Central memory CD8-positive, alpha-beta T cell (primary cell): ENCODE data around the gene PPP6R3.

Source experiments
- ATAC-seq: fragments of 150-1000 bp; cut with Tn5 transposase; replicated peaks from 2 replicates; pipeline ENCODE4 v1.10.0; 2022; ENCODE audit warnings: mild to moderate bottlenecking, moderate FRiP score, moderate number of reproducible peaks; ENCODE audit not compliant: poor library complexity, severe bottlenecking; ENCODE audit errors: extremely low read depth
- DNase-seq, 2 donors: peaks; one replicate each; pipeline ENCODE4 v3.0.0; 2021; ENCODE audit warnings: low spot score in 2 of 2
- H3K27ac Mint-ChIP-seq: one replicate; pipeline ENCODE4 v1.8.0; 2022; ENCODE audit warnings: low read depth, mild to moderate bottlenecking, moderate library complexity, mixed read lengths
- H3K27me3 Mint-ChIP-seq: one replicate; pipeline ENCODE4 v1.8.0; 2022; ENCODE audit warnings: mixed read lengths
- H3K36me3 Mint-ChIP-seq: one replicate; pipeline ENCODE4 v1.8.0; 2022; ENCODE audit warnings: mild to moderate bottlenecking, moderate library complexity, mixed read lengths; ENCODE audit not compliant: insufficient read depth
- H3K4me1 Mint-ChIP-seq: one replicate; pipeline ENCODE4 v1.8.0; 2022; ENCODE audit warnings: mixed read lengths
- H3K4me3 Mint-ChIP-seq: one replicate; pipeline ENCODE4 v1.8.0; 2022; ENCODE audit warnings: mild to moderate bottlenecking, moderate library complexity, mixed read lengths
- H3K9me3 Mint-ChIP-seq: one replicate; pipeline ENCODE4 v1.8.0; 2022; ENCODE audit warnings: mixed read lengths

Gene PPP6R3

GRCh38 chr11:68543594-68543993 lies 83.0 kb downstream of the PPP6R3 start:
- Mint-ChIP-seq H3K9me3 (no peaks in the 10 kb centered on the region), H3K27ac (peak overlapping the region; percentile 48), H3K4me3 (no peak overlapping the region), H3K27me3 (no peaks in the 10 kb centered on the region), H3K36me3 (peaks cover 54% of the 10 kb centered on the region), H3K4me1 (peaks cover 64% of the 10 kb centered on the region)
- ATAC-seq (no peak), DNase-seq (no peak)

GRCh38 chr11:68545347-68545746 lies 84.8 kb downstream of the PPP6R3 start:
- Mint-ChIP-seq H3K36me3 (peaks cover 57% of the 10 kb centered on the region), H3K27me3 (no peaks in the 10 kb centered on the region), H3K9me3 (no peaks in the 10 kb centered on the region), H3K4me3 (no peak overlapping the region), H3K4me1 (peaks cover 67% of the 10 kb centered on the region), H3K27ac (no peak overlapping the region)
- DNase-seq (no peak), ATAC-seq (no peak)

DNA sequence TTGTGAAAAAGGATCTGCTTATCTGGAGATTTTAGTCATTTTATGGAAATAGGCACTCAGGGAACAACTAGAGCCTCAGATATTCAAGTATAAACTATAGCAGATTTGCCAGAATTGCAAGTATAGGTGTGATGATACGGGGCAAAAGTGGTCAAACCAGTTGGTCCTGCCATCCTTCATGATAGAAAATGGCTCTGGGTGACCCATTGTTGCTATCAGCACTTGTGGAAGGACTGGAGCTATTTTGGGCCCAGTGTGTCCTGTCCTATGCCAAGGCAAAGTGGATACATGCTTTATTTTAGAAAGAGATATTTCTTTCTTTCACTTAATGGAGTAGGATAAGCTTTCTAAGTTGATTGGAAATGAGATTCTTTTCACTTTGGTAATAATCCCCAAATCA lies 85.2 kb downstream of the PPP6R3 start:
- ATAC-seq: no peak
- Mint-ChIP-seq H3K36me3 (peaks cover 61% of the 10 kb centered on the region), H3K4me3 (no peak overlapping the region), H3K9me3 (no peaks in the 10 kb centered on the region), H3K27me3 (no peaks in the 10 kb centered on the region), H3K4me1 (peaks cover 67% of the 10 kb centered on the region), H3K27ac (peak overlapping the region; percentile 14)
- no peak for DNase-seq

DNA sequence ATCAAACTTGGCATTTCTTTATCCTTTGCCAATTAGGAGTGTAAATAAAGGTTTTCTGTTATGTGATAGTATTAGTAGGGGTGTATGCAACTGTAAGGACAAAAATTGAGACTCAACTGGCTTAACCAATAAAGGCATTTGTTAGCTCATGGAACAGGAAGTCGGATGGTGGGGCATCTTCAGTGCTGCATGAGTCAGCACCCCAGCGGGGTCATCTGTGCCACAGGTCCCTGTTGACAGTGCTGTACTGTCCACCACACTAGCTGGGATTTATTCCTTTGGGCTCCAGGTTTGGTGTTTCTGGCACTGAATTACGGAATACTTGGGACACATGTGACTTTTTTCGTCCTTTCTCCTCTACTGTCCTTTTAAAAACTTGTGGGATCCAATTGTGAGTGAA lies 86.0 kb downstream of the PPP6R3 start:
- no peak for ATAC-seq
- Mint-ChIP-seq H3K9me3 (no peaks in the 10 kb centered on the region), H3K27ac (peak overlapping the region; percentile 14), H3K36me3 (peaks cover 63% of the 10 kb centered on the region), H3K4me1 (peaks cover 63% of the 10 kb centered on the region), H3K4me3 (no peak overlapping the region), H3K27me3 (no peaks in the 10 kb centered on the region)
- no peak for DNase-seq

DNA sequence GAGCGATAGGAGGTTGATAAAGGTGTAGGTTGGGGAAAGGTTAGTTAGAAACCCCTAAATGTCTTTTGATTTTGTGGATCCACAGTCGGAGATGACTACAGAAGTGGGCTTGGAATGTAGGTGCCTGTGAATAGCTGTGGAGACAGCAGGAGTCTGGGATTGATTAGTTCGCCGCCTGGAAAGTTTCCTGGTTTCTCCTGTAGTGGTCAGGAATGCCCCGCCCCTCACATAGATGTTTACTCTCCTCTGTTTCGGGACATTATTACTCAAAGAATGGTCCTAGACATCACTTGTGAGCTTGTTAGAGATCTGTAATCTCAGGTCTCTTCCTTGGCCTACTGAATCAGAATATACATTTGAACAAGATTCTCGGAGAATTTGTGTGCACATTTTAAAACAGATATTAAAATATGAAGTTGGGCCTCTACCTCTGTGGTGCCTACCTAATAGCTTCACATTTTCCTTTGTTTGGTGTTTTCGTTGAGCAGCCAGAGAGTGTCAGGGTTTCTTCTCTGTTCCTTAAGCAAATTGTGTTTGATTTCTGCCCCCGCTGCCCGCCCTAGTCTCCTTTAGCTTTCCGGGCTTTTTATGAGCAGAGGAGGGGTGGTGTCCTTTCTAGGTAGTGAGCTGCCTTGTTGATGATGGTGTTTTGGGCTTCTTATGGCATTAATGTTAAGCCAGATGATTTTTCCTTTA lies 89.4 kb downstream of the PPP6R3 start:
- no peak overlapping the region for H3K4me3 Mint-ChIP-seq

DNA sequence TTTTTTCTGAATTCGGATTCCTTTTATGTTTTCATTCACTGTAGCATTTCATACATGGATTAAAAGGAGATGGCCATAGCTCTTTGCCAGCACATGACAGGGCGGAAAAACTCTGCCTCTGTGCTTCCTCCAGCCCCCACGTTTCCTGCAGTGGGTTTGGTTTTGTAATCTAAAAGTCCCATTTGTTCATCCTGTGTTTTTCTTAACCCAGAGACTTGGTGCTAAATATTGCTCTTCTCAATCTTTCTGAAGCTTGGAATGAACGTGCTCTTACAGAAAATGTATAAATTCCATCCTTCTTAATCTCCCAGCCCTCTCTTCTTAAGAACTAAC lies 89.9 kb downstream of the PPP6R3 start:
- H3K27ac Mint-ChIP-seq: peak overlapping the region; percentile 78
- peaks cover 73% of the 10 kb centered on the region for H3K36me3 Mint-ChIP-seq
- H3K4me1 Mint-ChIP-seq: peaks cover 64% of the 10 kb centered on the region
- H3K4me3 Mint-ChIP-seq: no peak overlapping the region
- DNase-seq: no peak
- H3K27me3 Mint-ChIP-seq: no peaks in the 10 kb centered on the region
- H3K9me3 Mint-ChIP-seq: no peaks in the 10 kb centered on the region
- ATAC-seq: no peak

More for the DNA sequence above, 89.4 kb downstream of the PPP6R3 start:
- peak overlapping the region; percentile 78 for H3K27ac Mint-ChIP-seq
- DNase-seq: no peak
- H3K36me3 Mint-ChIP-seq: peaks cover 76% of the 10 kb centered on the region
- no peaks in the 10 kb centered on the region for H3K9me3 Mint-ChIP-seq
- no peak for ATAC-seq
- H3K4me1 Mint-ChIP-seq: peaks cover 64% of the 10 kb centered on the region
- H3K27me3 Mint-ChIP-seq: no peaks in the 10 kb centered on the region

DNA sequence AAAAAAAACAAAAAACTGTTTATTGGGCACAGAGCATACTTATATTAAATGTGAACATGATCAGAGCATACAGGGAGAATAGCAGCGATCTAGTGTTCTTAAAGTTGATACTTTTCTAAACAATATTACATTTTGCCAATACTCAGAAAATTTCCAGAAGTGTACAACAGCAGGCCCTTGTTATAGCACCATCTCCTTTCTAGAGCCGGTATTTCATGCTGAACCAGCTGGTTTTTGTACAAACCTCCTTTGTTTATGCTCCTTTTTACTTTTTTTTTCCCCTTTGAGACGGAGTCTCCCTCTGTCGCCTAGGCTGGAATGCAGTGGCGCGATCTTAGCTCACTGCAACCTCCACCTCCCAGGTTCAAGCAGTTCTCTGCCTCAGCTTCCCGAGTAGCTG lies 90.7 kb downstream of the PPP6R3 start:
- no peaks in the 10 kb centered on the region for H3K27me3 Mint-ChIP-seq
- no peak overlapping the region for H3K4me3 Mint-ChIP-seq
- no peaks in the 10 kb centered on the region for H3K9me3 Mint-ChIP-seq
- H3K27ac Mint-ChIP-seq: peak overlapping the region; percentile 78
- peaks cover 67% of the 10 kb centered on the region for H3K4me1 Mint-ChIP-seq
- ATAC-seq (no peak), DNase-seq (no peak)
- peaks cover 69% of the 10 kb centered on the region for H3K36me3 Mint-ChIP-seq

GRCh38 chr11:68551777-68552176 lies 91.2 kb downstream of the PPP6R3 start:
- no peak for DNase-seq
- Mint-ChIP-seq H3K9me3 (no peaks in the 10 kb centered on the region), H3K27ac (peak overlapping the region; percentile 78), H3K36me3 (peaks cover 66% of the 10 kb centered on the region), H3K4me3 (no peak overlapping the region), H3K27me3 (no peaks in the 10 kb centered on the region), H3K4me1 (peaks cover 62% of the 10 kb centered on the region)
- ATAC-seq: no peak

- no peaks in the 10 kb centered on the region for H3K27me3 Mint-ChIP-seq
Observed at GRCh38 chr11:68552542-68552941, 92.0 kb downstream of the PPP6R3 start.

GRCh38 chr11:68560216-68560615 lies 99.7 kb downstream of the PPP6R3 start:
- H3K36me3 Mint-ChIP-seq: peaks cover 44% of the 10 kb centered on the region
- H3K27ac Mint-ChIP-seq: no peak overlapping the region
- H3K9me3 Mint-ChIP-seq: no peaks in the 10 kb centered on the region
- ATAC-seq (no peak), DNase-seq (no peak)
- peaks cover 13% of the 10 kb centered on the region for H3K4me1 Mint-ChIP-seq
- no peaks in the 10 kb centered on the region for H3K27me3 Mint-ChIP-seq
- no peak overlapping the region for H3K4me3 Mint-ChIP-seq

More at GRCh38 chr11:68552542-68552941, 92.0 kb downstream of the PPP6R3 start:
- Mint-ChIP-seq H3K4me1 (peaks cover 55% of the 10 kb centered on the region), H3K4me3 (no peak overlapping the region), H3K9me3 (no peaks in the 10 kb centered on the region), H3K36me3 (peaks cover 66% of the 10 kb centered on the region), H3K27ac (no peak overlapping the region)
- ATAC-seq (no peak), DNase-seq (no peak)

GRCh38 chr11:68563454-68563853 lies 102.9 kb downstream of the PPP6R3 start:
- Mint-ChIP-seq H3K27ac (no peak overlapping the region), H3K36me3 (peaks cover 53% of the 10 kb centered on the region), H3K4me3 (no peak overlapping the region), H3K9me3 (no peaks in the 10 kb centered on the region), H3K27me3 (no peaks in the 10 kb centered on the region), H3K4me1 (peaks cover 15% of the 10 kb centered on the region)
- no peak for DNase-seq
- no peak for ATAC-seq

DNA sequence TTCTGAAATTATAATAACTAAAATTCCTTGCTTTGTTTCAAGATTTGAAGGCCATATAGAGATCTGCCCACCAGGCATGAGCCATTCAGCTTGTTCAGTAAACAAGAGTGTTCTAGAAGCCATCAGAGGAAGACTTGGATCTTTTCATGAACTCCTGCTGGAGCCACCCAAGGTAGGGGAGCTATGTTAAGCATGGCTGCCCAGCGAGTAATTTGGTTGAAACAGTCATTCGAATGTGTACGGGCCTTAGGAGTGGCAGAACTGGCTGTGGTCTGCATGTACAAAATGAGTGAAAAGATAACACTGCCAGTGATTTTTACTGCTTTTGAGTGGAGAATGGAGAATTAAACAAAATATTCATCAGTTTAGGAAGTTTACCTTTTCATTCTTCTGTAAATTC lies 103.7 kb downstream of the PPP6R3 start:
- no peaks in the 10 kb centered on the region for H3K27me3 Mint-ChIP-seq
- H3K4me1 Mint-ChIP-seq: peaks cover 15% of the 10 kb centered on the region
- H3K27ac Mint-ChIP-seq: no peak overlapping the region
- H3K36me3 Mint-ChIP-seq: peaks cover 51% of the 10 kb centered on the region
- no peaks in the 10 kb centered on the region for H3K9me3 Mint-ChIP-seq
- H3K4me3 Mint-ChIP-seq: no peak overlapping the region
- ATAC-seq: no peak
- no peak for DNase-seq

- Mint-ChIP-seq H3K9me3 (no peaks in the 10 kb centered on the region), H3K36me3 (peaks cover 56% of the 10 kb centered on the region), H3K4me3 (no peak overlapping the region), H3K27ac (no peak overlapping the region), H3K27me3 (no peaks in the 10 kb centered on the region), H3K4me1 (peaks cover 24% of the 10 kb centered on the region)
- ATAC-seq: no peak
- no peak for DNase-seq
Observed at GRCh38 chr11:68565768-68566167, 105.2 kb downstream of the PPP6R3 start.
